NB4 (cell line): ENCODE measurements around the gene ABTB2.

Experiments
- POLR2A ChIP-seq: IDR thresholded peaks from 2 replicates; pipeline ENCODE4 v1.6.1; 2011; ENCODE audit warnings: mild to moderate bottlenecking; ENCODE audit not compliant: insufficient read length; ENCODE audit errors: extremely low read depth
- TF ChIP-seq, protein P1 (sequence below): IDR thresholded peaks from one replicate; pipeline ENCODE4 v1.5.1; 2012; ENCODE audit warnings: low read depth, low read length
- TF ChIP-seq, protein P2 (sequence below): IDR thresholded peaks from 2 replicates; pipeline ENCODE4 v1.6.1; 2011; ENCODE audit warnings: low read depth, low read length

DNA sequence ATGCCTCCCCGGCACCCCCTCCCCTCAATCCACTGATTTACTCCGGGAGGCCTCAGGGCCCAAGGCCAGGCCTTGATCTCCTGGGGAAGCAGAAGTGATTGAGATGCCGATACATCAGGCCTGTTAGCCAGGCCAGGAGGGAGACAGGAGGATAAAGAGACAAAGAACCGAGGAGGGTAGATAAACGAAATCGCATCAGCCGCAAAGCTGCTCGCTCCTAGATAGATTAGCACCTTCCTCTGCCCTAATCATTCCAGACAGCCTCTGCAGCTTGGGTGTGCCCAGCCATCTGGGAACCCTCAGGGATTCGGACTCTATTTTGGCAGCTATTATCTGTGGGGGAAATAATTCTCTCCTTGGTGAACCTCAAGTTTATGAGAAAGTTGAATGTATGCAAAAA lies 121.2 kb downstream of the ABTB2 start:
- TF ChIP-seq, protein P1, sequence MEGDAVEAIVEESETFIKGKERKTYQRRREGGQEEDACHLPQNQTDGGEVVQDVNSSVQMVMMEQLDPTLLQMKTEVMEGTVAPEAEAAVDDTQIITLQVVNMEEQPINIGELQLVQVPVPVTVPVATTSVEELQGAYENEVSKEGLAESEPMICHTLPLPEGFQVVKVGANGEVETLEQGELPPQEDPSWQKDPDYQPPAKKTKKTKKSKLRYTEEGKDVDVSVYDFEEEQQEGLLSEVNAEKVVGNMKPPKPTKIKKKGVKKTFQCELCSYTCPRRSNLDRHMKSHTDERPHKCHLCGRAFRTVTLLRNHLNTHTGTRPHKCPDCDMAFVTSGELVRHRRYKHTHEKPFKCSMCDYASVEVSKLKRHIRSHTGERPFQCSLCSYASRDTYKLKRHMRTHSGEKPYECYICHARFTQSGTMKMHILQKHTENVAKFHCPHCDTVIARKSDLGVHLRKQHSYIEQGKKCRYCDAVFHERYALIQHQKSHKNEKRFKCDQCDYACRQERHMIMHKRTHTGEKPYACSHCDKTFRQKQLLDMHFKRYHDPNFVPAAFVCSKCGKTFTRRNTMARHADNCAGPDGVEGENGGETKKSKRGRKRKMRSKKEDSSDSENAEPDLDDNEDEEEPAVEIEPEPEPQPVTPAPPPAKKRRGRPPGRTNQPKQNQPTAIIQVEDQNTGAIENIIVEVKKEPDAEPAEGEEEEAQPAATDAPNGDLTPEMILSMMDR: no peak
- no peak for TF ChIP-seq POLR2A
- TF ChIP-seq, protein P2, sequence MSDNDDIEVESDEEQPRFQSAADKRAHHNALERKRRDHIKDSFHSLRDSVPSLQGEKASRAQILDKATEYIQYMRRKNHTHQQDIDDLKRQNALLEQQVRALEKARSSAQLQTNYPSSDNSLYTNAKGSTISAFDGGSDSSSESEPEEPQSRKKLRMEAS: no peak
